Fibroblast of peridontal ligament (primary cell): ENCODE results near the gene PET100.

Source experiments
- DNase-seq: peaks from one replicate; pipeline ENCODE4 v3.0.0-alpha.2; 2010; ENCODE audit errors: extremely low read depth

The PET100 gene

GRCh38 chr19:7612282-7613274, 17.0 kb upstream of the PET100 start:
- no peak for DNase-seq

- DNase-seq, result no peak
Observed at GRCh38 chr19:7614859-7615741, 14.5 kb upstream of the PET100 start.

- no peak for DNase-seq
Observed at GRCh38 chr19:7617172-7617571, 12.4 kb upstream of the PET100 start.

GRCh38 chr19:7617735-7618134, 11.9 kb upstream of the PET100 start:
- DNase-seq, result no peak

- DNase-seq, result no peak
Observed at GRCh38 chr19:7618348-7618747, 11.2 kb upstream of the PET100 start.

GRCh38 chr19:7618771-7619510, 10.7 kb upstream of the PET100 start:
- no peak for DNase-seq

GRCh38 chr19:7619671-7620441, 9.7 kb upstream of the PET100 start:
- DNase-seq, result no peak

GRCh38 chr19:7620442-7621412, 8.9 kb upstream of the PET100 start:
- no peak for DNase-seq

GRCh38 chr19:7622933-7623685, 6.5 kb upstream of the PET100 start:
- DNase-seq, result no peak

- DNase-seq, result no peak
Observed at GRCh38 chr19:7623725-7624603, 5.6 kb upstream of the PET100 start.

GRCh38 chr19:7624810-7625209, 4.8 kb upstream of the PET100 start:
- no peak for DNase-seq

- DNase-seq, result no peak
Observed at GRCh38 chr19:7625763-7626372, 3.7 kb upstream of the PET100 start.

GRCh38 chr19:7627166-7627565, 2.4 kb upstream of the PET100 start:
- DNase-seq, result no peak

- DNase-seq, result peak; percentile 4
Observed at GRCh38 chr19:7628589-7629311, 843 bp upstream of the PET100 start.

- no peak for DNase-seq
Observed at GRCh38 chr19:7631577-7631976, 2.0 kb downstream of the PET100 start.

GRCh38 chr19:7632340-7633203, 3.0 kb downstream of the PET100 start:
- DNase-seq, result no peak
